ENCODE measurements around the gene QTRT2. TPM values are rescaled to one million over a fixed set of nuclear protein-coding genes. Genes with fewer than 3 reads are reported as not detected.

Gene QTRT2
- total RNA-seq, 1 experiment from 2014 or later, result 56.9 TPM

GRCh38 chr3:114058646-114059045 lies 2.1 kb downstream of the QTRT2 start:
- Histone ChIP-seq H4K20me1 (ENCODE audit: insufficient read depth, low read depth, low read length) (no peaks in the 10 kb centered on the region), H2AFZ (ENCODE audit: low read length) (no peak overlapping the region), H3K4me3 (ENCODE audit: low read length) (peak overlapping the region; percentile 91), H3K4me2 (ENCODE audit: low read depth, low read length, poor library complexity, severe bottlenecking) (peak overlapping the region; percentile 87), H3K79me2 (ENCODE audit: low read length) (peaks cover 70% of the 10 kb centered on the region), H3K27me3 (ENCODE audit: low read length) (no peaks in the 10 kb centered on the region), H3K9me3 (ENCODE audit: low read length) (no peaks in the 10 kb centered on the region), H3K4me1 (ENCODE audit: low read length) (peaks cover 35% of the 10 kb centered on the region), H3K9me2 (replicated peaks; ENCODE audit: insufficient read depth, low read length) (no peaks in the 10 kb centered on the region), H3K36me3 (ENCODE audit: insufficient read depth, low read length) (peaks cover 11% of the 10 kb centered on the region; the same call in 1 of the 2 replicates), H3K9ac (ENCODE audit: low read length) (no peak overlapping the region), H3K27ac (ENCODE audit: low read length) (no peak overlapping the region)
- no peak for DNase-seq

GRCh38 chr3:114060906-114061655 lies 4.5 kb downstream of the QTRT2 start:
- no peak overlapping the region for H3K27ac ChIP-seq (ENCODE audit: low read length)
- no peak overlapping the region for H3K4me2 ChIP-seq (ENCODE audit: low read depth, low read length, poor library complexity, severe bottlenecking)
- H3K9me2 ChIP-seq (replicated peaks; ENCODE audit: insufficient read depth, low read length), result no peaks in the 10 kb centered on the region
- H3K27me3 ChIP-seq (ENCODE audit: low read length), result no peaks in the 10 kb centered on the region
- H3K9ac ChIP-seq (ENCODE audit: low read length), result no peak overlapping the region
- H3K4me3 ChIP-seq (ENCODE audit: low read length), result no peak overlapping the region
- no peak for DNase-seq
- peaks cover 30% of the 10 kb centered on the region; the same call in 1 of the 2 replicates for H3K36me3 ChIP-seq (ENCODE audit: insufficient read depth, low read length)
- H4K20me1 ChIP-seq (ENCODE audit: insufficient read depth, low read depth, low read length), result peaks cover 4% of the 10 kb centered on the region
- peaks cover 27% of the 10 kb centered on the region for H3K4me1 ChIP-seq (ENCODE audit: low read length)
- peaks cover 94% of the 10 kb centered on the region for H3K79me2 ChIP-seq (ENCODE audit: low read length)
- H3K9me3 ChIP-seq (ENCODE audit: low read length), result no peaks in the 10 kb centered on the region
- no peak overlapping the region for H2AFZ ChIP-seq (ENCODE audit: low read length)

GRCh38 chr3:114067804-114068203 lies 11.3 kb downstream of the QTRT2 start:
- H3K9me3 ChIP-seq (ENCODE audit: low read length), result no peaks in the 10 kb centered on the region
- H3K27me3 ChIP-seq (ENCODE audit: low read length), result no peaks in the 10 kb centered on the region
- H3K4me1 ChIP-seq (ENCODE audit: low read length), result no peaks in the 10 kb centered on the region
- no peaks in the 10 kb centered on the region for H3K9me2 ChIP-seq (replicated peaks; ENCODE audit: insufficient read depth, low read length)
- peaks cover 71% of the 10 kb centered on the region for H3K36me3 ChIP-seq (ENCODE audit: insufficient read depth, low read length)
- no peak overlapping the region for H3K27ac ChIP-seq (ENCODE audit: low read length)
- DNase-seq, result no peak
- H3K9ac ChIP-seq (ENCODE audit: low read length), result no peak overlapping the region
- H3K4me2 ChIP-seq (ENCODE audit: low read depth, low read length, poor library complexity, severe bottlenecking), result no peak overlapping the region
- H2AFZ ChIP-seq (ENCODE audit: low read length), result no peak overlapping the region
- peaks cover 84% of the 10 kb centered on the region for H3K79me2 ChIP-seq (ENCODE audit: low read length)
- peaks cover 13% of the 10 kb centered on the region for H4K20me1 ChIP-seq (ENCODE audit: insufficient read depth, low read depth, low read length)
- no peak overlapping the region for H3K4me3 ChIP-seq (ENCODE audit: low read length)

GRCh38 chr3:114068336-114068735 lies 11.8 kb downstream of the QTRT2 start:
- no peaks in the 10 kb centered on the region for H3K9me2 ChIP-seq (replicated peaks; ENCODE audit: insufficient read depth, low read length)
- peaks cover 71% of the 10 kb centered on the region for H3K36me3 ChIP-seq (ENCODE audit: insufficient read depth, low read length)

GRCh38 chr3:114071786-114072185 lies 15.2 kb downstream of the QTRT2 start:
- no peak overlapping the region for H3K4me3 ChIP-seq (ENCODE audit: low read length)
- peaks cover 74% of the 10 kb centered on the region for H3K36me3 ChIP-seq (ENCODE audit: insufficient read depth, low read length)
- H3K79me2 ChIP-seq (ENCODE audit: low read length), result peaks cover 49% of the 10 kb centered on the region
- no peaks in the 10 kb centered on the region for H3K4me1 ChIP-seq (ENCODE audit: low read length)
- H3K4me2 ChIP-seq (ENCODE audit: low read depth, low read length, poor library complexity, severe bottlenecking), result no peak overlapping the region
- 0 out of 2 replicates have a peak, but pooled peaks cover 3% of the 10 kb centered on the region for H4K20me1 ChIP-seq (ENCODE audit: insufficient read depth, low read depth, low read length)
- H3K9ac ChIP-seq (ENCODE audit: low read length), result no peak overlapping the region
- H3K27ac ChIP-seq (ENCODE audit: low read length), result no peak overlapping the region
- H3K27me3 ChIP-seq (ENCODE audit: low read length), result no peaks in the 10 kb centered on the region
- no peak overlapping the region for H2AFZ ChIP-seq (ENCODE audit: low read length)
- DNase-seq, result no peak
- H3K9me2 ChIP-seq (replicated peaks; ENCODE audit: insufficient read depth, low read length), result no peaks in the 10 kb centered on the region
- H3K9me3 ChIP-seq (ENCODE audit: low read length), result no peaks in the 10 kb centered on the region

More at GRCh38 chr3:114068336-114068735, 11.8 kb downstream of the QTRT2 start:
- H3K27me3 ChIP-seq (ENCODE audit: low read length), result no peaks in the 10 kb centered on the region
- no peaks in the 10 kb centered on the region for H3K9me3 ChIP-seq (ENCODE audit: low read length)
- peaks cover 13% of the 10 kb centered on the region for H4K20me1 ChIP-seq (ENCODE audit: insufficient read depth, low read depth, low read length)
- H3K4me3 ChIP-seq (ENCODE audit: low read length), result no peak overlapping the region
- no peak overlapping the region for H3K27ac ChIP-seq (ENCODE audit: low read length)
- peaks cover 79% of the 10 kb centered on the region for H3K79me2 ChIP-seq (ENCODE audit: low read length)
- no peak for DNase-seq
- no peak overlapping the region for H3K9ac ChIP-seq (ENCODE audit: low read length)
- H3K4me1 ChIP-seq (ENCODE audit: low read length), result no peaks in the 10 kb centered on the region
- no peak overlapping the region for H2AFZ ChIP-seq (ENCODE audit: low read length)
- H3K4me2 ChIP-seq (ENCODE audit: low read depth, low read length, poor library complexity, severe bottlenecking), result no peak overlapping the region

GRCh38 chr3:114076711-114077110 lies 20.2 kb downstream of the QTRT2 start:
- H3K4me2 ChIP-seq (ENCODE audit: low read depth, low read length, poor library complexity, severe bottlenecking), result no peak overlapping the region
- H3K9me3 ChIP-seq (ENCODE audit: low read length), result no peaks in the 10 kb centered on the region
- H2AFZ ChIP-seq (ENCODE audit: low read length), result no peak overlapping the region
- no peaks in the 10 kb centered on the region for H3K27me3 ChIP-seq (ENCODE audit: low read length)
- DNase-seq, result no peak
- no peak overlapping the region for H3K4me3 ChIP-seq (ENCODE audit: low read length)
- H3K27ac ChIP-seq (ENCODE audit: low read length), result no peak overlapping the region
- peaks cover 70% of the 10 kb centered on the region for H3K36me3 ChIP-seq (ENCODE audit: insufficient read depth, low read length)
- H3K9ac ChIP-seq (ENCODE audit: low read length), result no peak overlapping the region
- H4K20me1 ChIP-seq (ENCODE audit: insufficient read depth, low read depth, low read length), result no peaks in the 10 kb centered on the region
- no peaks in the 10 kb centered on the region for H3K9me2 ChIP-seq (replicated peaks; ENCODE audit: insufficient read depth, low read length)
- H3K79me2 ChIP-seq (ENCODE audit: low read length), result peaks cover 14% of the 10 kb centered on the region
- no peaks in the 10 kb centered on the region for H3K4me1 ChIP-seq (ENCODE audit: low read length)

- Histone ChIP-seq H3K9me2 (replicated peaks; ENCODE audit: insufficient read depth, low read length) (no peaks in the 10 kb centered on the region), H3K36me3 (ENCODE audit: insufficient read depth, low read length) (peaks cover 73% of the 10 kb centered on the region), H3K9ac (ENCODE audit: low read length) (no peak overlapping the region), H3K27ac (ENCODE audit: low read length) (no peak overlapping the region), H3K79me2 (ENCODE audit: low read length) (peaks cover 5% of the 10 kb centered on the region), H4K20me1 (ENCODE audit: insufficient read depth, low read depth, low read length) (no peaks in the 10 kb centered on the region), H3K27me3 (ENCODE audit: low read length) (no peaks in the 10 kb centered on the region), H3K4me3 (ENCODE audit: low read length) (no peak overlapping the region), H3K9me3 (ENCODE audit: low read length) (no peaks in the 10 kb centered on the region), H2AFZ (ENCODE audit: low read length) (no peak overlapping the region), H3K4me1 (ENCODE audit: low read length) (no peaks in the 10 kb centered on the region), H3K4me2 (ENCODE audit: low read depth, low read length, poor library complexity, severe bottlenecking) (no peak overlapping the region)
- DNase-seq, result no peak
Observed at GRCh38 chr3:114078126-114078525, 21.6 kb downstream of the QTRT2 start.

GRCh38 chr3:114079761-114080160 lies 23.2 kb downstream of the QTRT2 start:
- Histone ChIP-seq H3K4me1 (ENCODE audit: low read length) (no peaks in the 10 kb centered on the region), H3K9me3 (ENCODE audit: low read length) (no peaks in the 10 kb centered on the region), H3K9me2 (replicated peaks; ENCODE audit: insufficient read depth, low read length) (no peaks in the 10 kb centered on the region), H3K9ac (ENCODE audit: low read length) (no peak overlapping the region), H3K27me3 (ENCODE audit: low read length) (no peaks in the 10 kb centered on the region), H3K36me3 (ENCODE audit: insufficient read depth, low read length) (peaks cover 67% of the 10 kb centered on the region), H3K4me2 (ENCODE audit: low read depth, low read length, poor library complexity, severe bottlenecking) (no peak overlapping the region), H3K4me3 (ENCODE audit: low read length) (no peak overlapping the region), H3K79me2 (ENCODE audit: low read length) (peaks cover 3% of the 10 kb centered on the region; the same call in 1 of the 2 replicates), H2AFZ (ENCODE audit: low read length) (no peak overlapping the region), H3K27ac (ENCODE audit: low read length) (no peak overlapping the region), H4K20me1 (ENCODE audit: insufficient read depth, low read depth, low read length) (no peaks in the 10 kb centered on the region)
- DNase-seq, result no peak

Measured in Karpas-422 (cell line).